OCI-LY1 (cell line): ENCODE measurements around the gene COG4.

Experiments used
- CTCF ChIP-seq: fragments of 200-600 bp; sonication (generic), shearing (Covaris generic); IDR thresholded peaks from 2 replicates; pipeline ENCODE4 v1.5.1; 2017; ENCODE audit warnings: mild to moderate bottlenecking, antibody characterized with exemption, low read length, moderate library complexity, mixed read lengths
- EZH2 ChIP-seq: fragments of 200-600 bp; sonication (generic), shearing (Covaris generic); IDR thresholded peaks from 2 replicates; pipeline ENCODE4 v1.8.0; 2017; ENCODE audit warnings: borderline replicate concordance, mixed run types, mild to moderate bottlenecking, antibody characterized with exemption, low read length, moderate library complexity, mixed read lengths

- TF ChIP-seq CTCF = no peak
- TF ChIP-seq EZH2 = no peak
Observed at GRCh38 chr16:70523743-70524398, 517 bp upstream of the COG4 start, which contains the start of gene SF3B3.
